Kidney glomerular epithelial cell (primary cell): Measurements from ENCODE around the gene ATP13A1.
"Not testable (repeated sequence)": the region's sequence is repeated elsewhere in the genome, so short reads cannot be mapped to it uniquely, and the experiment has no call there.

ENCODE experiments used
- DNase-seq: peaks from one replicate; lab custom pipeline; 2025; lab: John Stamatoyannopoulos, UW

ATP13A1 gene

DNA sequence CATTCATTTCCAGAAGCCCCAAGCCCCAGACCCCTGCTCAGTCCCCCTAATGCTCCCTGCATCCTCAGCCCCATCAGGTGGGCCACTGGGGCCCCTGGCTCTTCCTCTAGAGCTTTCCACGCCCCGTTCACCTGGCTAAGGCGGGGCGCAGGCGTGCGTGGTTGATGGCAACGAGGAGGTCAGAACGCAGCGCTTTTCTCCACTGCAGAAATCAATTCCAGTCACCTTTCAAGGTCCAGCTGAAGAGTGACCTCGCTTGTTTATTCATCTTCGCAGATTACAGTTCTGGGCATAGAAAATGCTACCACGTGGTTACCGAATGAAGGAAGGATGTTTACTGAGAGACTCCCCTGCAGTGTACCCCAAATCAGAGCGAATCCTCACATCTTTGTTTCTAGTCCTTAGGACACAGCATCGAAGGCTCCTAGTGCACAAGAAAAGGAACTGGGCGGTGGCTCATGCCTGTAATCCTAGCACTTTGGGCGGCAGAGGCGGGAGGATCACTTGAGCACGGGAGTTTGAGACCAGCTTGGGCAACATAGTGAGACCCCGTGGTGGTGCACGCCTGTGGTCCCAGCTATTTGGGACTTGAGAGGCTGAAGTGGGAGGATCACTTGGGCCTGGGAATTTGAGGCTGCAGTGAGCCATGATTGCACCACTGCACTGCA lies 44.2 kb downstream of the ATP13A1 start:
- DNase-seq = no peak

DNA sequence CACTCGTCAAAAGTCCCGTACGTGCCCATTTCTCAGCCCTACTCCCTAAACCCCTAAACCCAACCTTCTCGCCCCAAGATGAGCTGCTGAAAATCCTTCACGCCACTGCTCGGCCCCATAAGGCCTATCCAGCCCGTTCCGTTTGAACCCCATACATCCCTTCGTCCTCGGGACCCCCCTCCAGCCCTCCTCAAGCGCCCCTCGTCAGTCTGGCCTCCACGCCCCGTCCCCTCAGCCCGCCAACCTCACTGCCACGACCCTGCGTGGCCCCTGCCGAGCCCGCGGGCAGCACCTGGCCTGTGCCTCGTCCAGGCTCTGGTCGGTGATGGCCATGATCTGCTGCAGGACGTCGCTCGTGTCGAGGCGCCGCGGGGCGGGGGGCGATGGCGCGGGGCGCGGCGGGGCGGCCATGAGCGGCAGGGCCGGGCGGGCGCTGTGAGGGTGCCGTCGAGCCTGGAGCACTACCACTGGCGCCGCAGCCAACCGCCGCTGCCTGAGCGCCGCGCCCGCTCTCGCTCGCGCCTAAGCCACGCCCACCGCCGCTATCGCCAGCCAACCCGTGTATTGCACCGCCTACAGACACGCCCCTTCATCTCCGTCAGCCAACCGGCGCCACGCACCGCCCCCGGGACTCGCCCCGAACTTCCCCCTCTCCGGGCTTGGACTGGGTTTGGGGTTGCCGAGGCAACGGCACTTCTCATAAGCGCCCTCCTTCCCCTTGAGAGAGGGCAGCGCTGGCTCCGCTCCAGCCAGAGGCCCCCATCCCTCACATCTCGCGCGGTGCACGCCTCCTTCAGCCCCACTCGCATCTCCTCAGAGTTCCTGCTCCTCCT lies 45.0 kb downstream of the ATP13A1 start, which contains the start of gene PBX4:
TSS of gene PBX4 (minus strand) at position 469 of the 833 bp plus-strand sequence. CDS start at position 411, 58 bp downstream.
- DNase-seq = peak; percentile 84

DNA sequence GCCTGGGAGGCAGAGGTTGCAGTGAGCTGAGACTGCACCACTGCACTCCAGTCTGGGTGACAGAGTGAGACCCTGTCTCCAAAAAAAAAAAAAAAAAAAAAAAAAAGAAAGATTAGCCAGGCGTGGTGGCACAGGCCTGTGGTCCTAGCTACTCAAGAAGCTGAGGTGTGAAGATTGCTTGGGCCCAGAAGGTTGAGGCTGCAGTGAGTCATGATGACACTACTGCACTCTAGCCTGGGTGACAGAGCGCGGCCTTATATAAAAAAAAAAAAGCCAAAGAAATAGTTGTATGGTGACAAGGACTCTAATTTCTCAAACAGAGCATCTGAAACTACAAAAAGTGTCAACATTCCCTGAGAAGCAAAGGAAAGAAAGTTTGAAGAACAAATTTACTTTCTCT lies 48.4 kb downstream of the ATP13A1 start:
- peak; percentile 4 for DNase-seq

GRCh38 chr19:19613506-19613905 lies 50.0 kb downstream of the ATP13A1 start:
- peak; percentile 28 for DNase-seq

GRCh38 chr19:19610376-19611202 lies 52.9 kb downstream of the ATP13A1 start:
- no peak for DNase-seq

GRCh38 chr19:19606686-19607085 lies 56.8 kb downstream of the ATP13A1 start:
- DNase-seq = not testable (repeated sequence)

DNA sequence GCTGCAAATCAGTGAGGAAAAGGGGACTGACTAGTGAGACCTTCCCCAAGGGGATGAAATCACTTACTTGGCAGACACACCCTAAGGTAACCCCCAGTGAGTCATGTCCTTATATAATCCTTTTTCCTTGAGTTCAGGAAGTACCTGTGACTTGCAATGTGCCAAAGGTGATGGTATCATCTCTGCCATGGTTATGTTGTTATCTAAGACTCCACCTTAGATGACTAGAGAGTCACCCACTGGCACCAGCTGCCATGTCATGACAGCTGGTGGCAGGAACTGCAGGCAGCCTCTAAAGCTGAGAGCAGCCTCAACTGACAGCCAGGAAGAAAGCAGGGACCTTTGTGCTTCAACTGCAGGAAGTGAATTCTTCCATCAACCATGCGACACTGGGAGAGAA lies 57.5 kb downstream of the ATP13A1 start:
- DNase-seq = no peak

- DNase-seq = no peak
Observed at GRCh38 chr19:19602713-19603324, 60.7 kb downstream of the ATP13A1 start.

DNA sequence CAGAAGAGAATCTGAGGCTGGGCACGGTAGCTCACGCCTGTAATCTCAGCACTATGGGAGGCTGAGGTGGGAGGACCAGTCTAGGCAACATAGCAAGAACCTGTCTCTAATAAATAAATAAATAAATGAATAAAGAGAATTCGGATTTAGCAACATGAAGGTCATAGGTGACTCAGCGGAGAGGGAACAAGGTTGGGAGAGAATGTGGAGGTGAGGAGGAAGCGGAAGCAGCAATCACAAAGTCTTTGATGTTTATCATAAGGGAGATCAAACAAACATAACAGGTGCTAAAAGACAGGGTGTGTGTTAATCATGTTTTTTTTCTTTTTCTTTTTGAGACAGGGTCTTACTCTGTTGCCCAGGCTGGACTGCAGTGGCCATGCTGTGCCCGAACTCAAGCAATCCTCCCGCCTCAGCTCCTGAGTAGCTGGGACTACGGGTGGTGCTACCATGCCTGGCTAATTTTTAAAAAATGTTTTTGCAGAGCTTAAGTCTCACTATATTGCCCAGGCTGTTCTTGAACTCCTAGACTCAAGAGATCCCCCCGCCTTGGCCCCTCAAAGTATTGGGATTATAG lies 61.3 kb downstream of the ATP13A1 start:
- DNase-seq = no peak

GRCh38 chr19:19600793-19601330 lies 62.6 kb downstream of the ATP13A1 start:
- no peak for DNase-seq

GRCh38 chr19:19598728-19599451 lies 64.6 kb downstream of the ATP13A1 start:
- DNase-seq = not testable (repeated sequence)

DNA sequence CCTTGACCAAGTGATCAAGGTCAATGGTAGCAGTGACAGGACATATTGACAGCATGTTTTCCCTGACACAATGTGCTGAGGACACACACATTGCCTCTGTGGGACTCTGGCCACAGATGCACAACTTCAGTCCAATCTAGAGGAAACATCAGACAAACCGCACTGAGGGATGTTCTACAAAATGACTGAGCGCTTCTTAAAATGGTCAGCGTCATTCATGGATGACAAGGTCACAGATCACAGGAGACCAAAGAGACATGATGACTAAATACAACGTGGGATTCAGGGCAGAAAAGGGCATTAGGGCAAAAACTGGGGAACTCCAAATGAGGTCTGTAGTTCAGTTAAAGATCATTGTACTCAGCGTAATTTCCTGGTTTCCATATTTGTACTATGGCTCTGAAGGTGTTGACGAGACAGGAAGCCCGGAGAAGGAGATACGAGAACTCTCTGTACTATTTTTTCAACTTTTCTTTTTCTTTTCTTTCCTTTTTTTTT lies 65.6 kb downstream of the ATP13A1 start:
- no peak for DNase-seq
